ENCODE data around the gene SKI.

DNA sequence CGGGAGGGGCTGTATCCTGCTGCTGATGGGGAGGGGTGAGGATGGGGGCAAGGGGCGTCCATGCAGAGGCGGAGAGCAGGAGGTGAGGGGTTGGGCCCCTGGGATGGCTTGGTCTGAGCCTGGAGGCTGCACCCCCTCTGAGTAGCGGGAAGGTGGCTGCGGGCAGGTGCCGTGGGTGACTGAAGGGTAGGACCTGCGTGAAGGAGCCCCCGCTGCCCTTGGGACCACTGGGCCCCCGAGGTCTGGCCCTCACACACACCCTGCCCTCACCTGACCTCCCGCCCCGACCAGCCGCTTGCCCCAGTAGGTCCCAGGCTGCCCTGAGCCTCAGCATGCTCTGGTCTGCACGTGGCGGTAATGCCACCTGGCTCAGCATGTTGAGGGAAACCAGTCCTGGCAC is 12.8 kb upstream of the SKI start:
- no peak for TF ChIP-seq ASH2L (IDR thresholded peaks at IDR 0.05; ENCODE audit: low read length)
- TF ChIP-seq, protein P1, sequence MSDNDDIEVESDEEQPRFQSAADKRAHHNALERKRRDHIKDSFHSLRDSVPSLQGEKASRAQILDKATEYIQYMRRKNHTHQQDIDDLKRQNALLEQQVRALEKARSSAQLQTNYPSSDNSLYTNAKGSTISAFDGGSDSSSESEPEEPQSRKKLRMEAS (IDR thresholded peaks at IDR 0.05) = no peak
- TF ChIP-seq SIRT6 (IDR thresholded peaks at IDR 0.05; ENCODE audit: low read length) = no peak
- TF ChIP-seq, protein P2, sequence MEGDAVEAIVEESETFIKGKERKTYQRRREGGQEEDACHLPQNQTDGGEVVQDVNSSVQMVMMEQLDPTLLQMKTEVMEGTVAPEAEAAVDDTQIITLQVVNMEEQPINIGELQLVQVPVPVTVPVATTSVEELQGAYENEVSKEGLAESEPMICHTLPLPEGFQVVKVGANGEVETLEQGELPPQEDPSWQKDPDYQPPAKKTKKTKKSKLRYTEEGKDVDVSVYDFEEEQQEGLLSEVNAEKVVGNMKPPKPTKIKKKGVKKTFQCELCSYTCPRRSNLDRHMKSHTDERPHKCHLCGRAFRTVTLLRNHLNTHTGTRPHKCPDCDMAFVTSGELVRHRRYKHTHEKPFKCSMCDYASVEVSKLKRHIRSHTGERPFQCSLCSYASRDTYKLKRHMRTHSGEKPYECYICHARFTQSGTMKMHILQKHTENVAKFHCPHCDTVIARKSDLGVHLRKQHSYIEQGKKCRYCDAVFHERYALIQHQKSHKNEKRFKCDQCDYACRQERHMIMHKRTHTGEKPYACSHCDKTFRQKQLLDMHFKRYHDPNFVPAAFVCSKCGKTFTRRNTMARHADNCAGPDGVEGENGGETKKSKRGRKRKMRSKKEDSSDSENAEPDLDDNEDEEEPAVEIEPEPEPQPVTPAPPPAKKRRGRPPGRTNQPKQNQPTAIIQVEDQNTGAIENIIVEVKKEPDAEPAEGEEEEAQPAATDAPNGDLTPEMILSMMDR (IDR thresholded peaks at IDR 0.05; ENCODE audit: control extremely low read depth in 1 of 3, insufficient read depth in 1 of 3, low read depth in 1 of 3, low read length in 3 of 3) = no peak
- TF ChIP-seq SP2 (IDR thresholded peaks at IDR 0.05; ENCODE audit: low read length) = no peak
- TF ChIP-seq JUND (IDR thresholded peaks at IDR 0.05; ENCODE audit: low read length) = no peak
- TF ChIP-seq KDM5A (IDR thresholded peaks at IDR 0.05; ENCODE audit: low read length) = no peak
- TF ChIP-seq RNF2 (IDR thresholded peaks at IDR 0.05; ENCODE audit: borderline replicate concordance, low read depth, low read length, missing control alignments, poor library complexity, severe bottlenecking) = no peak
- TF ChIP-seq RAD21 (IDR thresholded peaks at IDR 0.05 in 1 of 2, conservative IDR thresholded peaks at IDR 0.05 in 1 of 2; ENCODE audit: low read depth in 2 of 2, low read length in 2 of 2) = no peak
- no peak for TF ChIP-seq SP1 (IDR thresholded peaks at IDR 0.05; ENCODE audit: low read depth, low read length)
- no peak for TF ChIP-seq NRF1 (IDR thresholded peaks at IDR 0.05; ENCODE audit: low read depth, low read length)

Measured in H1 (cell line).